Measurements from ENCODE around the gene KCNQ1. TPM values are rescaled to one million over a fixed set of nuclear protein-coding genes. Genes with fewer than 3 reads are reported as not detected.

The KCNQ1 gene
- total RNA-seq, 1 experiment from 2014 or later, result not detected

DNA sequence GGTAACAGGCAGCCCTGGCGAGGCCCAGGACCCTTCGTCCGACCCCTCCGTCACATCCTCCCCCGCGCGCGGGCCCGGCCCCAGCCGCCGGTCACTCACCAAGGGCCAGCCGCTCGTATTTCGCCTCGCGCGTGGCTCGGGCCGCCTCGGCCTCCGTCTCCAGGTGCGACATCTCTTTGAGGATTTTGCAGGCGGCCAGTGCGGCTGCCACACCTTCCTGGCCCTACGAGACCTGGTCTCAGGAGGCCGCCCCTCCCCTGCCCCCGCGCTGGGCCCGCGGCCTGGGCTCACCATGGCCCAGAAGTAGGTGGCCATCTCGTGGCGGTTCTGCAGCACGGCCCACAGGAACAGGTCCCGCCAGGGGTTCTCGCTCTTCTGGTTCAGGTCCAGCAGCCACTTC, 30.2 kb upstream of the KCNQ1 start:
- no peaks in the 10 kb centered on the region for H3K36me3 ChIP-seq (ENCODE audit: low read depth)
- intact Hi-C loops (cut with micrococcal nuclease; ENCODE audit: unreplicated experiment), result loop anchor here (5.0 kb wide), 1 partner anchor 247 kb away; no protein-coding TSS in a partner anchor
- no peak overlapping the region for H3K4me2 ChIP-seq
- ChIA-PET CTCF (no interaction called here), POLR2A (ENCODE audit: unreplicated experiment) (no interaction called here)
- no peak overlapping the region for H2AFZ ChIP-seq
- no peak overlapping the region for H3K27ac ChIP-seq
- H3K9me3 ChIP-seq (ENCODE audit: insufficient read depth, low read depth), result no peaks in the 10 kb centered on the region
- no peaks in the 10 kb centered on the region for H3K4me1 ChIP-seq (replicated peaks; ENCODE audit: insufficient read depth)
- H4K20me1 ChIP-seq (ENCODE audit: insufficient read depth), result no peaks in the 10 kb centered on the region
- BruUV-seq (replicated peaks), result no TSS peak
- H3F3A ChIP-seq (ENCODE audit: insufficient read depth, low read depth), result no peaks in the 10 kb centered on the region
- DNase-seq, result no peak
- H3K27me3 ChIP-seq (ENCODE audit: insufficient read depth, low read depth), result 0 out of 2 replicates have a peak, but pooled peaks cover 4% of the 10 kb centered on the region
- TF ChIP-seq CTCF (conservative IDR thresholded peaks at IDR 0.05) (no peak), EZH2 (IDR thresholded peaks at IDR 0.05; ENCODE audit: low read depth) (no peak)
- H3K79me2 ChIP-seq (ENCODE audit: low read depth), result no peaks in the 10 kb centered on the region
- no peaks in the 10 kb centered on the region for H3K9me2 ChIP-seq (ENCODE audit: insufficient read depth)
- no peak overlapping the region for H3K4me3 ChIP-seq

GRCh38 chr11:2415171-2415570, 29.6 kb upstream of the KCNQ1 start:
- Histone ChIP-seq H3F3A (ENCODE audit: insufficient read depth, low read depth) (no peaks in the 10 kb centered on the region), H4K20me1 (ENCODE audit: insufficient read depth) (no peaks in the 10 kb centered on the region), H3K79me2 (ENCODE audit: low read depth) (no peaks in the 10 kb centered on the region), H3K9me3 (ENCODE audit: insufficient read depth, low read depth) (no peaks in the 10 kb centered on the region), H2AFZ (no peak overlapping the region), H3K4me3 (no peak overlapping the region), H3K4me2 (no peak overlapping the region), H3K4me1 (replicated peaks; ENCODE audit: insufficient read depth) (no peaks in the 10 kb centered on the region), H3K27me3 (ENCODE audit: insufficient read depth, low read depth) (0 out of 2 replicates have a peak, but pooled peaks cover 4% of the 10 kb centered on the region), H3K9me2 (ENCODE audit: insufficient read depth) (no peaks in the 10 kb centered on the region), H3K36me3 (ENCODE audit: low read depth) (no peaks in the 10 kb centered on the region), H3K27ac (no peak overlapping the region)
- TF ChIP-seq CTCF (conservative IDR thresholded peaks at IDR 0.05) (no peak), EZH2 (IDR thresholded peaks at IDR 0.05; ENCODE audit: low read depth) (no peak)
- intact Hi-C loops (cut with micrococcal nuclease; ENCODE audit: unreplicated experiment), result loop anchor here (5.0 kb wide), 1 partner anchor 248 kb away; no protein-coding TSS in a partner anchor
- ChIA-PET CTCF (interaction anchor here (0.6 kb wide), 1 partner anchor 524 kb away, joined by 3 read pairs; no protein-coding TSS in a partner anchor), POLR2A (ENCODE audit: unreplicated experiment) (no interaction called here)
- no TSS peak for BruUV-seq (replicated peaks)
- DNase-seq, result no peak

GRCh38 chr11:2415601-2416380, 29.0 kb upstream of the KCNQ1 start:
- TF ChIP-seq CTCF (conservative IDR thresholded peaks at IDR 0.05), result no peak
- TF ChIP-seq EZH2 (IDR thresholded peaks at IDR 0.05; ENCODE audit: low read depth), result no peak
- CTCF ChIA-PET, result interaction anchor here (0.6 kb wide), 1 partner anchor 524 kb away, joined by 3 read pairs; no protein-coding TSS in a partner anchor
- DNase-seq, result no peak
- Histone ChIP-seq H3K9me2 (ENCODE audit: insufficient read depth) (no peaks in the 10 kb centered on the region), H3K36me3 (ENCODE audit: low read depth) (no peaks in the 10 kb centered on the region), H2AFZ (no peak overlapping the region), H3K79me2 (ENCODE audit: low read depth) (no peaks in the 10 kb centered on the region), H3F3A (ENCODE audit: insufficient read depth, low read depth) (no peaks in the 10 kb centered on the region), H4K20me1 (ENCODE audit: insufficient read depth) (no peaks in the 10 kb centered on the region), H3K27me3 (ENCODE audit: insufficient read depth, low read depth) (0 out of 2 replicates have a peak, but pooled peaks cover 1% of the 10 kb centered on the region), H3K9me3 (ENCODE audit: insufficient read depth, low read depth) (no peaks in the 10 kb centered on the region), H3K4me2 (no peak overlapping the region), H3K4me1 (replicated peaks; ENCODE audit: insufficient read depth) (no peaks in the 10 kb centered on the region), H3K27ac (no peak overlapping the region), H3K4me3 (no peak overlapping the region)
- intact Hi-C loops (cut with micrococcal nuclease; ENCODE audit: unreplicated experiment), result loop anchor here (5.0 kb wide), 1 partner anchor 248 kb away; no protein-coding TSS in a partner anchor
- POLR2A ChIA-PET (ENCODE audit: unreplicated experiment), result no interaction called here
- BruUV-seq (replicated peaks), result no TSS peak
